GM19328 (cell line): ENCODE measurements around the gene SAYSD1.

Experiments
- ATAC-seq: cut with Tn5 transposase; IDR thresholded peaks from one replicate; pipeline ENCODE4 v1.9.1; 2021; ENCODE audit warnings: mild to moderate bottlenecking, moderate library complexity; ENCODE audit not compliant: unreplicated experiment

Gene SAYSD1

DNA sequence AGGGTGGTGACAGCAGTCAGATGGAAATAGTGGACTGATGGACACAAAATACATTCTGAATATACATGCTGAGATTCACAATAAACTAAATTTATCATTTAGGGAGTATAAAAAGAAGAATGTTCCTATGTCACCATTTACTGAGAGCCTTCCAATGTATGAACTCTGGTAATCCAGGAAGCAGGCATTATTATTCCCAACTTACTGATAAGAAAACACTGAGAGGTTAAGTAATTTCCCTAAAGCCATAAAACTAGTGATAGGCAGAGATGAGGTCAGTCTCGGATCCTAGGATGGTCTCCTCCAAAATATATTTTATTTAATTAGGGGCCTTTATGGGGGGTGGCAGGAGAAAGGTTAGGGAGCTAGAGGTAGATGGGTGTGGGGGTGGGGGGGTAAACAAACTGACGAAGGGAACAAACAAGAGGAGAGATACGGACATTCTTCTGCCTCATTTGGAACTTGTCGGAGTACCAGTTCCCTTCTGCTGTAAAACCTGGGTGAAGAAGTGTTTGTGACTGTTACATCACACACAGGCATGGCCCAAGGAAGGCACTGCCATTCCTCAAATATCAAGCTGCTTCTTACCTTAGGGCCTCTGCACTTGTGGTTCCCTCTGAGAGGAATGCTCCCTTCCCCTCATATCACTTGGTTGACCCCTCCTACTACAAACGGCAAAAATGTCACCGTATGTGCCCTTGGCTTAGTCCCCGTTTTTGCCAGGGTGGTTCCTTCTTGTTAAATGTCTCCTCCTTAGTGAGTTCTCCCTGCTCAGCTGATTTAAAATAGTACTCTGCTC lies 6.7 kb downstream of the SAYSD1 start:
- ATAC-seq = no peak

GRCh38 chr6:39107641-39108040 lies 7.3 kb downstream of the SAYSD1 start:
- no peak for ATAC-seq

DNA sequence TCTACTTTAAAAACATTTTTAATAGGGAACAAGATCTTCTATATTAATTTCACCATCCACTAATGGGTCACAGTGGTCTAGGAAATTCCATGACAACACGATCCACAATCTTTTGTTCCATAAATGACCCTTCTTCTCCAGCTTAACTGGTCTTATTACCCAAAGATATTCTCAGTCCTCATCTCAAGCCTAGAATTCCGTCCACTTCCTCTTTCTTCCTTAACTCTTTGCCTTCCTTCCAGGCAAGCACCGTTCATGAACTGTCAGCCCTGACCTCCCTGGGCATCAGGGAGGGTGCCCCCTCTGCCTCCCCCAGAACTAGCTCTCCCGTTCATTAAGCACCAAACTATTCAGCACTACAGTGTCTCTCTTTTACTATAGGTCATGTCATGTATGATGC lies 8.0 kb downstream of the SAYSD1 start:
- ATAC-seq = no peak

GRCh38 chr6:39104528-39104927 lies 10.5 kb downstream of the SAYSD1 start:
- no peak for ATAC-seq

DNA sequence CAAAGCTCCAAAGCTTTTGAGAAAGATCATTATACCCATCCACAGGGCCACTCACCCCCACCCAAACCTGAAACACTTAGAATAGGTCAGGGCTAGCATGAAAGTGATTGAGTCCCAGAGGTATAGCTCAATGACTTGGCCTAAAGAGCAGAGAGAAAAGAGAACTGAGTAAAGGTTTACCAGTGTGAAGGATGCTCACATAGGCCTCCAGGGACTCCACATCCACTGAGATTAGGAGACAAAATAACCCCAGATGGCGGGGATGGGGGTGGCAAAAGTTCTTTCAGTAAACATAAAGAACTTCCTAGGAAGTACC lies 12.2 kb downstream of the SAYSD1 start:
- no peak for ATAC-seq

- peak; percentile 58 for ATAC-seq
Measured at GRCh38 chr6:39102071-39102820, 12.7 kb downstream of the SAYSD1 start.

DNA sequence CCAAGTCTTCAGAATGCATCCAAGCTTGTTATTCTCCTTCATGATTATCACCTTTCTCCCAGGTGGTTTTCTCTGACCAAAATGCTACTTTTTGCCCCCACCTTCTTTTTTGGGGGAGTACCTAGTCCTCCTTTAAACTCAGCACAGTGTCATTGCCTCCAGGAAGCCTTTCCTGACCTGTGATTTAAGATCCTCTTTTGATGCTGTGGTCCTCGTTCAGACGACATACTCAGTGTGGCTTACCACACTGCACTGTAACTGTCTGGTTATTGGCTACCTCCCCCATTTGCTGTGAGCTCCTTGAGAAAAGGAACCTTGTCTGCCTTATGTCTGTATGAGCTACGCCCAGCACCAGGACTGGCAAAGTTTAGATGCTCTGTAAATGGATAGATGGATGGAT lies 14.6 kb downstream of the SAYSD1 start:
- ATAC-seq = no peak

DNA sequence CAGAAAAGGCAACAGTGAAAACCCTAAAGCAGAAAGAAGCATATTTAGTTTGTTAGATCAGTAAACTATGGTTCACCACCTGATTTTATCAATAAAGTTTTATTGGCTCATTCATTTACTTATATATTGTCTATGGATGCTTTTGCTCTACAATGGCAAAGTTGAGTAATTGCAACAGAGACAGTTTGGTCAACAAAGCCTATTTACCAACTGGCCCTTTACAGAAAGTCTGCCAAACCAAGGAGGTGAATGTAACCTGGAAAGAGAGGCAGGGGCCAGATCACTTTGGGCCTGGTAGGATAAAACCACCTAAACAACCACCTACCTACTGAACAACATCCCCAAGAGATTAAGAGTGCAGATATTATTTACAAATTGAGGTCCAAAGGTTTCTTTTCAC lies 19.4 kb downstream of the SAYSD1 start:
- ATAC-seq = no peak

GRCh38 chr6:39093149-39093708 lies 21.8 kb downstream of the SAYSD1 start:
- ATAC-seq = no peak

DNA sequence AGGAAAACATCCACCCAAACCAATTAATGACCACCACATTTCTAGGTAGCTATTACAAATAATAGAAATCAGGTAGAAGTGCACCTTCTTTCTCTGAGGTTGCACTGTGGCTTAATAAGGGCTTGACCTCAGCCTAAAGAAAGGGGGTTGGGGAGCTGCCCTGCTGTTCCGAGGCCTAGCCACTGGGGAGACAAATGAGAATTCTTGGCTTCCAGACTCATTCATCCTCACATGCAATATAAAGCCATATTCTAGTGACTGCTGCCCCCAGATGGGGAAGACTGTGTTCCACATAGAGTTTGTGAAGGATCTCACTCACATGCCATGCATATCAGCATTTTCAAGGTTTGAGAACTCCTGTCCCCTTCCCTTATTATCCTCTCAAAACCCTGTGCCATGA lies 22.9 kb downstream of the SAYSD1 start:
- no peak for ATAC-seq

- ATAC-seq = no peak
Measured at GRCh38 chr6:39091220-39091619, 23.8 kb downstream of the SAYSD1 start.

DNA sequence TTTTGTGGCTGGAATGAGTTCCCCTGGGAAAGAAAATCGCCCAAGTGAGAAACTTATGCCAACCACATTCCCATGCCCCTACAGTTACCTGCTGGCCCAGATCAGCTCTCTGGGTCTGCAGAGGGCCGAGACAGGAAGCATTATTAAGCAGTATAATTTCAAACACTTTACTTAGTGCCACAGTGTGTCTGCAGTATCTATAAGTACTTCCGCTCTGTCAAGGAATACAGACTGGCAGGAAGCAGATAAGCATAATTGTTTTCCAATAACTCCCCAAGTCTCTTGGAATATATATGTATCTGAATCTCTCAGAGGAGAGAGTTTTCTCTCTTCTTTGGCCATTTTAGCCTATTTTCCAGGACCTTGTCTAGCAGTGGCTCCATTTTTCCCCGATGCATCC lies 24.9 kb downstream of the SAYSD1 start:
- no peak for ATAC-seq

DNA sequence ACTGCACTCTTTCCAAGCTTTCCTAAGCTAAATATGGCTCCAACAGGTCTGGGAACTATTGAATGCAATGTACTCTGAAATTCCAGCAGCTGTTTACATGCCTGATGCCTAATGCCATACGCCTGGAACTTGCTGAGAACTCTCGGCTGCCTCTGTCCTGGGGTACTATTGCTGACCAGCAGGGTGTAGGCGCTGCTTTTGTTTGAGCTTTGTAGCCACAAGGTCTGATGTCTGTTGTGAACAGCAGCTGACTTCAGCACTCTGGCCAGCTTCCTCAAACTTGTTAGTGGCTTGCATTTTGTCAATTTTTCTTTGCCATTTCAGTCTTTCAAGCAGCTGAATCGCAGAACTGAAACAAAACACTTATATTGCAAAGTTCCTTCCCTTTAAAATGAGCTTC lies 26.7 kb downstream of the SAYSD1 start:
- no peak for ATAC-seq

- ATAC-seq = no peak
Measured at GRCh38 chr6:39087197-39087596, 27.8 kb downstream of the SAYSD1 start.

- no peak for ATAC-seq
Measured at GRCh38 chr6:39086711-39087110, 28.3 kb downstream of the SAYSD1 start.

- peak; percentile 78 for ATAC-seq
Measured at GRCh38 chr6:39086294-39086693, 28.7 kb downstream of the SAYSD1 start.

DNA sequence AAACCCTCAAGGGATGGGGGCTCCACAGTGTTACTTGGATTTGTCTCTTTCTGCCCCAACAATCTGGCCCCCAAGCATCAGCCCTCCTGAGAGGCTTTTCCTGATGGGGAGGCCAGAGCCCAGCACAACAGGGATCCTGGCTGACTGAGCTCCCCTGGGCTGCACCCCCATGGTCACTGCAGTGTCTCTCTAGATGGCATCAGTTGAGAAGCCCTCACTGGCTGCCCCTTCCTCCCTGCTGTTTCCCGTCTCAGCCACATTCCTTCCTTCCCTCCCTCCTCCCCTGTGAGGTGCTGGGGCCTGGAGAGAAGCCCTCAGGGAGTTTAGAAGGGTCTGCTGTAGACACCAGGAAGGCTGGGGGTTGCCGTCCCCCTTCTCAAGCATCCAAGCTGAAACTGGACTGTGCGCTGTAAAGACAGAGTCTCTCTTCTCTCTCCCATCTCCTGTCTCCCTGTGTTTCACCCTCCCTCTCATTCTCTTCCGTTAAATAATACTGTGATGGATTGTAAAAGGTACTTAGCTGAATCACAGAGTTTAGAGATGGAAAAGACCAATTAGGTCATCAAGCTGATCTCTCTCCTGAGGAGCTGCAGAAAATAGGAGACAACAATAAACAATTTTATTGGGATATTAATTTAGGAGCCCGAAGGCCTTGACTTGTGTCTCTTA lies 29.7 kb downstream of the SAYSD1 start:
- no peak for ATAC-seq

- ATAC-seq = no peak
Measured at GRCh38 chr6:39084506-39084905, 30.5 kb downstream of the SAYSD1 start.

GRCh38 chr6:39083231-39083634 lies 31.8 kb downstream of the SAYSD1 start:
- no peak for ATAC-seq

GRCh38 chr6:39082310-39082709 lies 32.7 kb downstream of the SAYSD1 start:
- no peak for ATAC-seq

GRCh38 chr6:39080246-39080875 lies 34.6 kb downstream of the SAYSD1 start:
- ATAC-seq = no peak
